ENCODE results near the gene SERINC2. TPM values are rescaled to one million over a fixed set of nuclear protein-coding genes. Genes with fewer than 3 reads are reported as not detected.
A peak's percentile ranks its signal among the peaks of the same experiment; 100 is the strongest.

The SERINC2 gene
- total RNA-seq, 3 donors from 2014 or later, result 146 to 381 (median 225) TPM

- intact Hi-C loops (cut with DNase I, micrococcal nuclease), result no loop called here
Measured at GRCh38 chr1:31483012-31483946, 70.3 kb downstream of the SERINC2 start.

More at GRCh38 chr1:31483012-31483946, 70.3 kb downstream of the SERINC2 start:
- no peak for TF ChIP-seq CTCF (IDR thresholded peaks at IDR 0.05)
- H3K4me1 ChIP-seq (ENCODE audit: low read depth), result peaks cover 8% of the 10 kb centered on the region
- ATAC-seq, result peak; percentile 92
- no peaks in the 10 kb centered on the region for H3K9me3 ChIP-seq
- peak; percentile 66 to 74 (median 67) for DNase-seq
- H3K36me3 ChIP-seq (ENCODE audit: low read depth), result no peaks in the 10 kb centered on the region
- no peak overlapping the region for H3K4me3 ChIP-seq

Other genes starting within 250 kb of the SERINC2 start
- under 1 TPM in 1 of 3 donors, not detected in 2; 0.35 TPM for gene NKAIN1, start 173.3 kb upstream of the SERINC2 start, total RNA-seq
- 10 to 100 TPM; 22.9 to 33.4 (median 29.5) TPM for gene SNRNP40, start 116.4 kb upstream of the SERINC2 start, total RNA-seq
- gene ZCCHC17, start 116.2 kb upstream of the SERINC2 start, total RNA-seq, result 10 to 100 TPM; 16.0 to 20.5 (median 16.8) TPM
- 1 to 10 TPM; 5.6 to 7.8 (median 7.1) TPM for gene FABP3, start 40.1 kb upstream of the SERINC2 start, total RNA-seq
- gene TINAGL1, start 163.3 kb downstream of the SERINC2 start, total RNA-seq, result 100 to 1,000 TPM; 104 to 169 (median 148) TPM
- gene HCRTR1, start 204.5 kb downstream of the SERINC2 start, total RNA-seq, result not detected
- gene PEF1, start 231.7 kb downstream of the SERINC2 start, total RNA-seq, result 10 to 100 TPM; 47.5 to 54.5 (median 52.9) TPM